Endometrial microvascular endothelial cells (primary cell): ENCODE measurements around the gene MRPS12. TPM values are rescaled to one million over a fixed set of nuclear protein-coding genes. Genes with fewer than 3 reads are reported as not detected.
"Not testable (repeated sequence)": the region's sequence is repeated elsewhere in the genome, so short reads cannot be mapped to it uniquely, and the experiment has no call there.

Experiments used
- in situ Hi-C: cut with HindIII; loops from 2 replicates; pipeline ENCODE4 v1.10.0; 2017; ENCODE audit warnings: low sequenced_read_pairs, low pct_unique_long_range_greater_than_20kb; ENCODE audit errors: inconsistent ontology term
- total RNA-seq: library from RNA; depleted of rRNA; stranded (reverse); fragments of >200 nt; gene quantifications from one replicate; pipeline ENCODE4 v1.2.3, GENCODE V29; 2015; ENCODE audit errors: inconsistent ontology term

MRPS12 gene
- total RNA-seq, 1 donor from 2014 or later, result 67.3 TPM

DNA sequence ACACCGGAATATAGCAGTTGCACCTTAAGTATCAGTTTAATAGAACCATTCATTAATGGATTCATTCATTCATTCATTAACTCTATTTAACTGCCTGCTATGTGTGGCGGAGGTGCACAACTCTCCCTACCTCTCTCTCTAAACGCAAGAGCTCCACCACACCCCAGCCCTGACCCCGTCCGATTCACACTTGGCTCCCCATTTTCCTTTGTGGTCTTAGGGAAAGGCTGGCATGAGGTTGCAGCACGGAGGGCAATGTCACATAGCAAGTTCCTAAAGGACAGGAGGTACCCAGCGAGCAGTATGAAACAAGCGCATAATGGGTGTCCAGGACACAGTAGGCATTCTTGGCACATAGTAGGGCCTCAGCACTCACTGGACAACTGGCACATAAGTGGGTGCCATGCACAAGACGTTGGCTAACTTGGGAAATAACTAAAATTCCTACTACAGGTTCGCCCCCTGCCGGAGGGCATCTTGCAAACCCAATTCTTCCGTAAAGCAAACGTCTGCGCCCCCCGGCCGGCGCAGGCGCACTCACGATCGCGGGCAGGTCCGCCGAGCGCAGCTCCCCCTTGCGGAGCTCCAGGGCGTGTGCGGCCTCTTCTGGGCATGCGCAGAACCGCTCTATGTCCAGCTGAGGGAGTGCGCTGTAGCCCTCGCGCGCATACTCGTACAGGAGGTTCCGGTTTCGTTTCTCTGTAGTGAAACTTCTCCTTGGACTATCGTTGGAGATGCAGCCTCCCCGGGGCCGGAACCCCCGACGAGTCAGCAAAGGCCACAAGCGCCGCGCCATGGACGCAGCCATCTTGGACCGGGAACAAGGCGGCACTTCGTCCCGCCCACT lies 592 bp upstream of the MRPS12 start, which contains the start of gene SARS2:
SARS2 (minus strand) TSS at position 835 of the 847 bp plus-strand sequence; CDS start at position 808, 27 bp downstream.
- in situ Hi-C loops, result no loop called here

DNA sequence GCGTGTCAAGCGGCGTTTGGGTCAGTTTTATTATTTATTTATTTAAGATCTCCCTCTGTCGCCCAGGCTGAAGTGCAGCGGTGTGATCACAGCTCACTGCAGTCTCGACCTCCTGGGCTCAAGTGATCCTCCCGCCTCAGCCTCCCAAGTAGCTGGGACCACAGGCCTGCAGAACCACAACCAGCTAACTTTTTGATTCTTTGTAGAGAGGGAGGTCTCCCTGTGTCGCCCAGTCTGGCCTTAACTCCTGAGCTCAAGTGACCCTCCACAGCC lies 713 bp downstream of the MRPS12 start:
- in situ Hi-C loops, result no loop called here

DNA sequence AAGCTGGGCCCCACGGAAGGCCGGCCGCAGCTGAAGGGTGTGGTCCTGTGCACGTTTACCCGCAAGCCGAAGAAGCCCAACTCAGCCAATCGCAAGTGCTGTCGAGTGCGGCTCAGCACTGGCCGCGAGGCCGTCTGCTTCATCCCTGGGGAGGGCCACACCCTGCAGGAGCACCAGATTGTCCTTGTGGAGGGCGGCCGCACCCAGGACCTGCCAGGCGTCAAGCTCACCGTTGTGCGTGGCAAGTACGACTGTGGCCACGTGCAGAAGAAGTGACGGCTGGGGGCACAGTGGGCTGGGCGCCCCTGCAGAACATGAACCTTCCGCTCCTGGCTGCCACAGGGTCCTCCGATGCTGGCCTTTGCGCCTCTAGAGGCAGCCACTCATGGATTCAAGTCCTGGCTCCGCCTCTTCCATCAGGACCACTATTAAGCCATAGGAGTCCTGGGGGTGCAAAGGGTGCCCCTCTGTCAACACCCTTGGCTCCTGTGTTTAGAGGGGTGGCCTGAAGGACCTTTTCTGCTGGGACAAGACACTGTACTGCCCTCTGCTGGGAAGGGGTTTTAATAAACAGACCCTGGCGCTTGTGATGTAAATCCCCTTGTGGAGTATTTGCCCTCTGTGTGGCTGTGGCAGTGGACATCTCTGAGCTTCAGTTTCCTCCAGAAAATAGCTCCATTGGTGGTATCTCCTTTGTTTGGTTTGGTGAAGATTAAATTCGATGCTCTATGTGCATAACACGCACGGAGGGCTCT lies 1.9 kb downstream of the MRPS12 start:
- in situ Hi-C loops, result no loop called here

DNA sequence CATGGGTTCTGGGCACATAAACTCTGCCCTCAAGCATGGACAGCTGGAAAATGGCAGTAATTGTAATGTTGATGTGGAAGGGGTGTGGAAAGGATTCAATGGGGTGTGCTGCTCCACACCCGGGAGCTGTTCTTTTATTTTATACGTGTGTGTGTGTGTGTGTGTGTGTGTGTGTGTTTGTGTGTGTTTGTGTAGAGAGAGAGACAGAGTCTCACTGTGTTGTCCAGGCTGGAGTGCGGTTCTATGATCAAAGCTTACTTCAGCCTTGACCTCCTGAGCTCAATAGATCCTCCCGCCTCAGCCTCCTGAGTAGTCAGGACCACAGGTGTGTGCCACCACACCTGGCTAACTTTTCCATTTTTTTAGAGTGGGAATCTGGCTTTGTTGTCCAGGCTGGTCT lies 2.8 kb downstream of the MRPS12 start:
- in situ Hi-C loops, result no loop called here

DNA sequence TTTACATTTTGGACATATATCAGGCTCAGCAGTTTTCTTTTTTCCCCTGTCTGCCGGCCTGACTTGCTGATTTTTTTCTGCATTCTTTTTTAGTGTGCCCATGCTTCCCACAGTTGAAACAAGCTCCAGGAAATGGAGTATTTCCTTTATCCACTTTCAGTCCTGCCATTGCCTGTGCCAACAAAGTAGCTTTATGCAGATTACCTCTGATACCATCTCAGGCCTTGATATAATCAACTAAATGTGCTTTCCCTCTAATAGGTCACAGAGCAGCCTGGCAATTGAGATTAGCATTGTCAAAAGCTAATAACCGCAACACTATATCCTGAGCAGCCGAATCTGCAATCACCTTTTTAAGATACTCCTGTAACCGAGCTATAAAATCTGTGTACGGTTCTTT lies 9.2 kb downstream of the MRPS12 start:
- in situ Hi-C loops, result no loop called here

DNA sequence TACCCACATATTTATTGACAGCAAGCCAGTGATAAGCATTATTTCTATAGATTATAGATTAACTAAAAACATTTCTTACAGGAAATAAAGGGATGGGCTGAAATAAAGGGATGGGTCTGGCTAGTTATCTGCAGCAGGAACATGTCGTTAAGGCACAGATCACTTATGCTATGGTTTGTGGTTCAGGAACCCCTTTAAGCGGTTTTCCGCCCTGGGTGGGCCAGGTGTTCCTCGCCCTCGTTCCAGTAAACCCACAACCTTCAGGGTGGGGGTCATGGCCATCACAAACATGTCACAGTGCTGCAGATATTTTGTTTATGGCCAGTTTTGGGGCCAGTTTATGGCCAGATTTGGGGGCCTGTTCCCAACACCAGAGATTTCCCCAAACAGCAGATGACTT lies 10.7 kb downstream of the MRPS12 start:
- in situ Hi-C loops, result not testable (repeated sequence)

DNA sequence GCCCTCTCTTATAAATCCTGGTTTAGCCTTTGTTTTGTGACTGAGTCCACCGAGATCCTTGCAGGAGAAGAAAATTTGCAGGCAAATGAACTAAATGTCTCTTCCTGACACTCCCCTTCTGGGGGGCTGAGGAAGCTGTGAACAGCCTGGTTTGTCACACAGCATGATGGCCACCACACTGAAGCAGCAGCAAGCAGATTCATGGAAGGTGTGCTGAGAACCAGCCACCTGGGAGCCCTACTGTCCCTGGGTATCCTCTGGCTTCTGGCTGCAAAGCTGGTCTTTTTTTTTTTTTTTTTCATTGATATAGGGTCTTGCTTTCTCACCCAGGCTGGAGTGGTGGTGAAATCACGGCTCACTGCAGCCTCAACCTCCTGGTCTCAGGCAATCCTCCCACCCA lies 11.2 kb downstream of the MRPS12 start:
- in situ Hi-C loops, result no loop called here

DNA sequence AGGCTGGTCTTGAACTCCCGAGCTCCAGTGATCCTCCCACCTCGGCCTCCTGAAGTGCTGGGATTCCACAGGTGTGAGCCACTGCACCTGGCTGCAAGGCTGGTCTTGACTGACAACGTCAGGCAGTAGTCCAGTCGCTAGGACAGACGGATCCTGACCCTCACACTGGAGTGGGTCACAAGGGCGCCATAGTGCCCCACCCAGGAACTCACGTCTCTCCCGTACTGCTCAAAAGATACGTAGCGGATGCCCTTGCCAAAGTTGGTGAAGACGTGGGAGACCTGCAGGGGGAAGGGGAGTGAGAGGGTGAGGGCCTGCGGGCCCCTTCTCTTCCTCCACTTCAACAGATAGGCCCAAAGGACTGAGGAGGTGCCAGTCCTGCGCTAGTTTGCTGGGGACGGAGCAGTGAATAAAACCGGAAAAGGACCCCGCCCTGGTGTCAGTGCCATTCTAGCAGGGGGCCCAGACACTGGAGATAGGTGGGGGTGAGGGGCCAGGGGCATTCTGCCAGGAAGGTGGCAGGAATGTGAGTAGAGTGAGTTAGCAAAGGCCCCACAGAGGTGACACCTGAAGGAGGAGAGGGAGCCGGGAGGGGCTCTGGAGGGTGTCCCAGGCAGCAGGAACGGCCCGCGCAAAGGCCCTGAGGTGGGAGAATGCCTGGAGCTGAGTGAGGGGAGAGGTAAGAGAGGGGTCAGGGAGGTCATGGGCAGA lies 11.9 kb downstream of the MRPS12 start:
- in situ Hi-C loops, result no loop called here

DNA sequence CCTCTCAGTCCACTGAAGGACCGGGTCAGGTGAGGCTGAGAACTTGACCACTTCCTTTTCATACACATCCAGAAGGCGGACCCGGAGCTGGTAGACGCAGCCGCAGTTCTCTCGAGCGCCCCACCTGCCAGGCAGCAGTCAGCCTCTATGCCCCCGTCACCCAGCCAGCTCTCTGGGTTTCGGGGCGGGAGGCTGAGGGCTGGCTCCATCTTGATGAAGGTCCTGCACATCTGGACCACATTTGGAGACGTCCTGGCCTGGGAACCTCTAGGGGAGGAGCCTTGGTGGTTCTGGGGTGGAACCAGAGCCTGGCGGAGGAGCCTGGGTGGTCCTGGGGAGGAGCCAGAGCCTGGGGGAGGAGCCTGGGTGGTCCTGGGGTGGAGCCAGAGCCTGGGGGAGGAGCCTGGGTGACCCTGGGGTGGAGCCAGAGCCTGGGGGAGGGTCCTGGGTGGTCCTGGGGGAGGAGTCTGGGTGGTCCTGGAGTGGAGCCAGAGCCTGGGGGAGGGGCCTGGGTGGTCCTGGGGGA lies 14.3 kb downstream of the MRPS12 start:
- in situ Hi-C loops, result no loop called here

DNA sequence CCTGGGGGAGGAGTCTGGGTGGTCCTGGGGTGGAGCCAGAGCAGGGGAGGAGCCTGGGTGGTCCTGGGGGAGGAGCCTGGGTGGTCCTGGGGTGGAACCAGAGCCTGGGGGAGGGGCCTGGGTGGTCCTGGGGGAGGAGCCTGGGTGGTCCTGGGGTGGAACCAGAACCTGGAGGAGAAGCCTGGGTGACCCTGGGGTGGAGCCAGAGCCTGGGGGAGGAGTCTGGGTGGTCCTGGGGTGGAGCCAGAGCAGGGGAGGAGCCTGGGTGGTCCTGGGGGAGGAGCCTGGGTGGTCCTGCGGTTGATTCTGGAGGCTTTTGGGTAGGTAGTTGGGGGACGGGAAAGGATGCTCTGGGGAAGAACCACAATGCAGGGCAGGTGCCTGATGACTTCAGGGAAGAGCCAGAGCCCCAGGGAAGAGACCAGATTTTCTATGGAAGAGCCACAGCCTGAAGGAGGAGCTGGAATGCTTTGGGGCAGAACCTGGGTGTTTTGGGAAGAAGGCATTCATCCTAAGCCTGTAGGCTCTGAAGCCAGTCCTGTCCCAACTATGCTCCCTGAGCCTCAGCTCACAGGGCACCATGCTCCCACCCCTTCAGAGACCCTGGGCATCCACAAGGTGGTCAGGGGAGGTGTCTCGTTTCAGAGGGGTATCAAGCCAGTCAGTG lies 15.0 kb downstream of the MRPS12 start:
- in situ Hi-C loops, result no loop called here

DNA sequence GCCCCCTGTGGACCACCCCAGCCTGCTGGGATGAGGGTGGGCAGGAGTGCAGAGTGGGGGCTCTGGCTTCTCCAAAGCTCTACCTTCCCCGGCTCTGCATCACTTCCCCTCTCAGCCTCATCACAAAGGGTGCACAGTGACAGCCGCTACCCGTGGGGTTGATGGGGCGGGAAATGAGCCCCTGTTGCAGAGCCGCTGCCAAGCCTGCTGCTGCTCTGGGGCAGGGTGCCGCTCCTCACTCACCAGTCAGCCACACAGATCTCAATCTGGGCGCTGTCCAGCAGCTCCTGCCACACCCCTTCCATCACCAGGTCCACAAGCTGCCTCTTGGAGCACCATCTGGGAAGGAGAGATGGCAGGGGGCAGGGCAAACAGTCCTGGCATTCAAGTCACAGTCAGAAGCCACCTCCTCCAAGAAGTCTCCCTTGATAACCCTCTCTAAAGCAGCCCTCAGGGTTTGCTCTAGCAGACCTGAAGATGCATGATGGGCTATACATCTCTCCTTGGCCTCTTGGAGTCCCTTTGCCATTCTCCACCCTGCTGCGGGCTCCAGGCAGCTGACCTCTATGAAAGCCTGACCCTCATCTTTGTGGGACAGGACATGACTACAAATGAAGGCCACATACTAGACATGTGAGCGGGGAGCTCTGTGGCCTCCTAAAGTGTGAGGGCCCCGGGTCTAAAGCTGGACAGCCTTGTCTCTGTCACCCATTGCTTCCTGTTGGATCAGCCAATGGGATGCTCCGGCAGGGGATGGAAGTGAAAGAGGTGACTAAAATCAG lies 15.7 kb downstream of the MRPS12 start:
- in situ Hi-C loops, result no loop called here

DNA sequence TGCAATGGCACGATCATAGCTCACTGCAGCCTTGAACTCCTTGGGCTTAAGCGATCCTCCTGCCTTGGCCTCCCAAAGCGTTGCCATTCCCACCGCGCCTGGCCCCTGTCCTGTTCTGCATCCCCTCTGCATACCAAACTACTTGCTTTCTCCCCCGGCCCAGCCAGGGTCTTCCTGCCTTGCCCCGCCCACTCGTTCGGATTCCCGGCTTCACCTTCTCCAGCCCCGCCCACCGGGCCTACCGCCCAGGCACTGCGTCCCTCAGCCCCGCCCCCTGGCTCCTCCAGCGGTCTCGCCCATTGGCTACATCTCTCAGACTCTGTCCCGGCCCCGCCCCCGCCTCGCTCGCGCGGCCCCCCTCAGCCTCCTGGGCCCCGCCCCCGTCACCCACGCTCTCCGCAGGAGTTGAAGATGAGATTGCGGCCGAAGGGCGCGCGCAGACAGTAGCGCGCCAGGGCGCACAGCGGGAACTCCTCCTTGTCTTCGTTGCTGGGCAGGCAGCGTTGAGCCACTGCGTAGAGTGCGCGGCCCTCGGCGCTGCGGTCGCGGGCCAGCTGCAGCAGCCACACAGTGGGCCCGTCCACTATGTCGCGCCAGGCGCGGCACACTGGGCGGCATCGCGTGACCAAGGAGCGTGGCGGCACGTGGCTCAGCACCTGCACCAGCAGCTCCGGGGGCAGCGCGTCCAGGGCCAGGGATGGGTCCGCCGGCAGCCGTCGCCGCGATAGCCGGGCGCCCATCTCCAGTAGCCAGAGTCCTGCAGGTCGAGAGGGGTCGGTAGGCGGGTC lies 19.0 kb downstream of the MRPS12 start:
- in situ Hi-C loops, result no loop called here

DNA sequence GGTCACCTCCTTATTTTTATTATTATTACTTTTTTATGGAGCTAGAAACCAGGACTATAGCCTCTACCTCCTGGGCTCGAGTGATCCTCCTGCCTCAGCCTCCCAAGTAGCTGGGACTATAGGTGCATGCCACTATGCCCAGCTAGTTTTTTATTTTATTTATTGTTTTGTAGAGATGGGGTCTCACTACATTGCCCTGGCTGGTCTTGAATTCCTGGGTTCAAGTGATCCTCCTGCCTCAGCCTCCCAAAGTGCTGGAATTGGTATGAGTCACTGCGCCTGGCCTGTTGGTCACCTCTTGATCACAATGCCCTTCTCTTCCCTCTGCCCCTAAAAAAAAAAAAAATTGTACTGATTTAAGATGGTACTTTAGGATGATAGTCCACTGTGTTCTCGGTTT lies 20.4 kb downstream of the MRPS12 start:
- in situ Hi-C loops, result no loop called here

DNA sequence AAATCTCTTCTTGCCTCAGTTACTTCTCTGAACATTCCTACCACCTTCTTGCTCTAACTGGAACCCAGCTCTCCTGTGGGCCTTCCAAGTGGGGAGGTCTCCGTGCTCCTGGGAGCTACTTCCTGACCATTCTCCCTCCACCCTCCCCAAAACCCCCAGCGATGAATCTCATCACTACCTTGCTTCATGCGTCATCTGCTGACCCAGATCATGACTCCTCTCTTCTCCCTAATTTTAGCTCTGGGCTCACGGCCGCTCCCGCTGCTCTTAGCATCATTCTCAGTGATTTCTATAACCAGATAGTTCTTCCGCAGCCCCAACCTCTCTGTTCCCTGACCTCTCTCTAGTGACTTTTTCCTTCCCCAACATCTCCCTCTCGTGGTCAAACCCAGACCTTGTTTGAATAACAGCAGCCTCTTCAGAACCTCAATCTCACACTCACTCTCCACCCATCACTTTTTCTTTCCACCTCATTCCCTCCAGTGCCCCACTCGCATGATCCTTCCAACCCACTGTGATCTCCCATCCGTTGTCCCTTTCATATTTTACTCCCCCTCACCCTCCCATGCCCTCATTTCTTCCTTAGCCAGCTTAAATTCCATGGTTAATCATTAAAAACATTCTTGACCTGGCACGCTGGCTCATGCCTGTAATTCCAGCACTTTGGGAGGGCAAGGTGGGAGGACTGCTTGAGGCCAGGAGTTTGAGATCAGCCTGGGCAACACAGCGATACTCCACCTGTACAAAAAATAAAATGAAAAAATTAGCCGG lies 21.8 kb downstream of the MRPS12 start:
- in situ Hi-C loops, result no loop called here

DNA sequence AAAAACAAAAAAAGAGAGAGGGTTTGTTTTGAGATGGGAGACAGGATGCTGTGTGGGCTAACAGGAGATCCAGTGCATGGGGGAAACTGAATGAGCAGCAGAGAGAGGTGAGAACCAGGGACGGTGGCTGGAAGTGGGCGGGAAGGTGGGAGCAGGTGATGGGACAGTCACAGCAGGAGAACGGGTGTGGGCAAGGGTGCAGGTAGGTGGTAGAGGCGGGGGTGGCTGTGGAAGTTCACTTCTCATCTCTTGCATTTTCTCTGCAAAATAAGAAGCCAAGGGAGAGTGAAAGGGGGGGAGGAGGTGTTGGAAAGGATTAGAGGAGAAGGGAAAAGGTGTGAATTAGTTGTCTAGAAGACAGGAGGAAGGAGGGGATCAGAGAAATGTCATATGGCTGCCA lies 22.9 kb downstream of the MRPS12 start:
- in situ Hi-C loops, result no loop called here

DNA sequence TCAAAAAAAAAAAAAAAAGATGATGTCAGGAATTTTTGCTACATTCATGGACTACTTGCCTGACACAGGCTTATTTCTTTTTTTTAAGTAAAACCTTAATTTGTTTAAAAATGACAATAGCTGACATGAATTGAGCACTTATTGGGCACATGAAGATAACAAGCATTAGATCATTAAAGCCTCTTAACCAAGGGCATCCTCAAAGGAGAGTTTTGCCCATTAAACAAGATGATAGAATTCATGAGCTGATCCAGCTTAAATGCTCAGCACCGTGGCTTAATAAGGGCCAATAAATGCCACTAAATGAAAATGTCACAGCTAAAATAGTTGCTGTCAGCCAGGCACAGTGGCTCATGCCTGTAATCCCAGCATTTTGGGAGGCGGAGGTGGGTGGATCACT lies 25.5 kb downstream of the MRPS12 start:
- in situ Hi-C loops, result no loop called here

DNA sequence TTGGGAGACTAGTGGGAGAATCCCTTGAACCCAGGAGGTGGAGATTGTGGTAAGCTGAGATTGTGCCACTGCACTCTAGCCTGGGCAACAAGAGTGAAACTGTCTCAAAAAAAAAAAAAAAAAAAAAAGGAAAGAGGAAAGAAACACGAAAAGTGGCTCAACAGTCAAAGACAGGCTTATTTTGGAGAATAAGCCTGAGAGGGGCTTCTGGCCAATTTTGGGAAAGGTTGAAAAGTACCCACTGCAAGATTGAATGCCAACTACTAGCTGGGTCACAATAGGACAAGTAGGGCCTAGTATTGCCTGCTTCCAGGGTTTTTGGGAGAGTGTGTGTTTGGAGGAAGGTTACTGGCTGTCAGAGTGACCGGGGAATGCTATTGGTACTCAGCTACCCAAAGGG lies 27.6 kb downstream of the MRPS12 start:
- in situ Hi-C loops, result no loop called here
